RCC 7860 (cell line): Measurements from ENCODE around the gene EXOC4.
A peak's percentile ranks its signal among the peaks of the same experiment; 100 is the strongest.

Experiments
- DNase-seq: peaks from one replicate; pipeline ENCODE4 v3.0.0-alpha.2; 2015; ENCODE audit warnings: low spot score
- FAIRE-seq: peaks from 2 replicates; lab custom pipeline; 2012; peaks lifted over from hg19 to GRCh38; lab: Jason Lieb, UNC

EXOC4 gene

DNA sequence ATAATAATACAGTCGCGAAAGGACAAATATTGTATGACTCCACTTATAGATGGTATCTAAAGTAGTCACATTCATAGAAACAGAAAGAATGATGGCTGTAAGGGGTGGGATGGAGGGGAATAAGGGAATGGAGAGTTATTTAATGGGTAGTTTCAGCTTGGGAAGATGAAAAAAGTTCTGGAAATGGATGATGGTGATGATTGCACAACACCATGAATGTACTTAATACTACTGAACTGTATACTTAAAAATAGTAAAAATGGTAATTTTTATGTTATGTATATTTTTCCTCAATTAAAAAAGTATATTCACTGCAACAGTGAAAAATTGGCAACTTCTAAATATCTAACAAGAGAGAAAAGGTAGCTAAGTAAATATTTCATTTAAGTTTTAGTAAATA is 265.8 kb downstream of the EXOC4 start:
- DNase-seq (no peak), FAIRE-seq (no peak)

- no peak for FAIRE-seq
- no peak for DNase-seq
These were observed 267.4 kb downstream of the EXOC4 start for GRCh38 chr7:133520248-133520647.

GRCh38 chr7:133522501-133522900 is 269.6 kb downstream of the EXOC4 start:
- FAIRE-seq (no peak), DNase-seq (no peak)

DNA sequence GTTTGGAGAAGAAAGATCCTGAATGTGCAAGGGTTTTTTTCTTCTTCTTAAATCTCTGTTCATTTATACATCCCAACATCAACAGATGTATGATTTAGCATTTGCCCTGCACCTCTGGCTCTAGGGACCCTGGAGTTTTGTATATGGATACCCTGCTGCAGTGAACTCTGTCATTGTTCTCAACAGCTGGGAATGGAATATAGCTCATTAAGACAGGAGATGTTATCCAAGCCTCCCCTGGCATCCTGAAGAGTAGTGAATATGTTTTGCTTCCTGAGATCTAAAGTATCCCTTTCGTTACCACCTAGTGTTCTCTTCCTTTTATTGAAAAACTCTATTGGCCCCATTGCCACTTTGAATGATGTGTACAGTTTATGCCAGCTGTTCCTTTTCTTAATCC is 275.9 kb downstream of the EXOC4 start:
- DNase-seq (no peak), FAIRE-seq (no peak)

- no peak for DNase-seq
These were observed 277.0 kb downstream of the EXOC4 start for GRCh38 chr7:133529861-133530260.

DNA sequence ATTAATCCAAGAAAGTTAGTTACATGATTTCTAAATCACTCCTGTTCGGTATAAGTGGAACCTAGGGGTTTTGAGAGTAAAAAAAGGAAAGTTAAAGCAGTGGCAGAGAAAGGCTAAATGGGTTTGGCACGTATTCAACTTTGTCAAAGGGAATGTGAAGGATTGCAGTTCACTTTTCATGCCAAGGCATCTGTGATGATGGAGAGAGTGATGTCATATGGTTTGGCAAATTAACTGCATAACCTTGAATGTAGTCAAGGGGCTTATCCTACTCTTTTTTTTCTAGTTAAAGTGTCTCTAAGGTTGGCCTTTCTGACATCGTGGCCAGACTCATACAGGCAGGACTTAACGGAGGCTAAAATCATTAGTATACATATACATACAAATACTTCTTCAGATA is 277.8 kb downstream of the EXOC4 start:
- peak; percentile 23 for DNase-seq
- no peak for FAIRE-seq

More at GRCh38 chr7:133529861-133530260, 277.0 kb downstream of the EXOC4 start:
- no peak for FAIRE-seq

DNA sequence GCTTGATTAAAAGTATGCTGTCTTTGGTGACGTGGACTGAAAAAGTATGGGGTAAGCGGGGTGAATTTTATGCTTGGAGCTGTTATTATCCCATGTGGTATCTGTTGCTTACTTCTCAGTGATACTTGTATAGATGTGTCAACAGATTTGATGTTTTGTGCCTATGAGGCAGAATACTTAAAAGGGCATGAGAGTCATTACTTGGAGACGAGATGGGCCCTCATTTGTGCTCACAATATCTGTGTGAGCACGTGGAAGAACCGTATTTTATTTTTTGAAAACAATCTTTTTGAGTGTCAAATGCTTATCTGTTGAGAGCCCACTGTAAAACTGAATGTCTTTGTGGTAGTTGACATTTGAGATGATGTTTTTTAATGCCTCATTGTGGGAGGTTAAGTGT is 281.9 kb downstream of the EXOC4 start:
- no peak for DNase-seq
- no peak for FAIRE-seq

DNA sequence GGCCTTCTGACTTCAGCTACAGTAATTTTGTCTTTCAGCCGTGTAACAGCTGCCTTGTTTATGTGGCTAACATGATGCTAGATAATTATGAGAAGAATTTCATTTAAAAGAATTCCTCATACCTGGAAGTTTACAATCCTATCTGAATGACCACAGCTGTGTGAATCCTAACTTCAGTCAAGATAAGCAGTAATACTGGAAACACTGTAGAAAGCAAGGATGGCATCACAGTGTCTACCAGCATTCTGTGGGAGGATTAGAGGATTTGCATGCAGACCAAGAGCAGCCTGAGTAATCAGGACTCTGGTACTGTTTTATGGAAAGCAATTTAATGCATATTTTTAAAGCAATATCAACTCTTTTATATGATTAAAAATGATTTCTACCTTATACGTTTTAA is 282.4 kb downstream of the EXOC4 start:
- DNase-seq (no peak), FAIRE-seq (no peak)

DNA sequence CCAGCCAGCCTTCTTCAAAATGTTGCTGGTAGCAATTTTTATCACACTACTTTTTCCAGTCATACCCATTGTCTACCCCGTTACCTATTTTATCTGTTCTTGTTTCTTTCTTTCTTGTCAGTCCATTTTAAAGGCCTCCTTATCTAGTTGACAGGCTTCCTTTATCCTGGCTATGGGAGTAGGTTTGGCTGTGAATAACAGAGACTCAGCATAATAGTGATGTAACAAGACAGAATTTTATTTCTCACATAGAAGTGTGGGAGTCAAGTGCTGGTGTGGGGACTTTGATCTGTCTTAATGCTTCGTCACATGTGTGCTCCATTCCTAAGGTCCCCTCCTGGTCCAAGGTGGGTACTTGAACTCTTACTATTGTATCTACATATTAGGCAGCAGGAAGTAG is 283.6 kb downstream of the EXOC4 start:
- DNase-seq (no peak), FAIRE-seq (no peak)

DNA sequence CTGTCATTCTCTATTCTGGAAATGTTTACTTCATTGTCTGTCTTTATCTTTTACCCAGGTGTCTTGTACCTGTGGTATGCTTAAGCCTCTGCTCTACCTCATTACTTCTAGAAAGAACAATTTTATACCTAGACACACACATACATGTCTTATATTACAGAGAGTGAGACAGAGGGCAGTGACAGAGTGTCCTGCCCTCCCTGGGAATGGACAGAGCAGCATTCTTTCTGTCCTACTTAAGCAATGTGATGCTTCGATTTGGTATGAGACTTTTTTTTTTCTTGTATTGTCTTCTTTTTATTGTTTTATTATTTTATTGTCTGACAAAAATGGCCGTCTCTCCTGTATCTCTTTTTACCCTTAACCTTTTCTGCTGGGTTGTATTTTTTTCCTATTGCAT is 286.1 kb downstream of the EXOC4 start:
- no peak for DNase-seq
- FAIRE-seq: no peak

GRCh38 chr7:133540096-133540860 is 287.4 kb downstream of the EXOC4 start:
- DNase-seq (no peak), FAIRE-seq (no peak)

DNA sequence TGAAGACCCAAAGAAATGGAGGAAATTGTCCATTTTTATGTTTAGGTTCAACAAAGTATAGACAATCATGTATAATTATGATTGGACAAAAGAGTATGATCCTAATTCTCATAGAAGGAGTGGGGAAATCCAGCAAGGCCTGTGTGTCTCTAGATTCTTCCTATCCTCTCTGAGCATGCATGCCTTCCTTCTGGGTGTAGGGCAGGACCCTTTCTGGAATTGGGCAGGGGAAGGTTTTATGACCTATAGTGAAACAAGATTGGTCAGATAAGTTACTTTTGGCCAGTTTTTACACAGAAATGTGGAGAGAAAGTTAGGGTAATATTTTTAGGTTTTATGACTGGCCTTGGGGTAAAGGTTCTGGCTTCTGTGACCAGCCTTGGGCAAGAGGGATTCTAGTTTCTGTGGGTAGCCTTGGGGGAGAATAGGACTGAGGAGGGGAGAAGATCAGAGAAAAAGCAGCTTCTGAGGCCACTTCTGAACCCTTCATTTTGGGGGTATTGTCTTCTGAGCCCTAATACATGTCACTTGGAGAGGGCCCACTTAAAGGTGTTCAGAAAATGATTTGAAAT is 289.4 kb downstream of the EXOC4 start:
- FAIRE-seq: no peak

GRCh38 chr7:133543657-133544056 is 290.8 kb downstream of the EXOC4 start:
- FAIRE-seq (no peak), DNase-seq (no peak)

More for the DNA sequence above, 289.4 kb downstream of the EXOC4 start:
- no peak for DNase-seq

- DNase-seq (no peak), FAIRE-seq (peak; percentile 5)
These were observed 292.7 kb downstream of the EXOC4 start for GRCh38 chr7:133545618-133546017.

GRCh38 chr7:133547981-133548380 is 295.1 kb downstream of the EXOC4 start:
- no peak for FAIRE-seq

DNA sequence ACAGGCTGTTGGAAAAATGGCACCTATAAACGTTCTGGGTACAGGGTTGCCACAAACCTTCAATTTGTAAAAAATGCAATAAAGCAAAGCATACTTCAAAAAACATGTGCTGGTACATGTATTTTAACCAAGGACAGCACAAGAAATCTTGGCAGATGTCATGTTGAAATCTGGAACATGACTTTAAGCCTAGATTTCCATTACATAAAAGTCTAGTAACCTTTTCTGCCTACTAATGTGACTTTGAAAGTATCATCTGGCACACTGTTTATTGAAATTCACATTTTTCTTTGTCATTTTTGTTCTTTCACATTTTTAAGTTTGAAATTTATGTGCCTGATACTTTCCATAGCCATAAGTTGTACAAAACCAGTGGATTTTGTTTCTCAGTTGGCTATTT is 296.8 kb downstream of the EXOC4 start:
- DNase-seq (no peak), FAIRE-seq (no peak)

More at GRCh38 chr7:133547981-133548380, 295.1 kb downstream of the EXOC4 start:
- DNase-seq: no peak

- DNase-seq: no peak
- FAIRE-seq: no peak
These were observed 297.3 kb downstream of the EXOC4 start for GRCh38 chr7:133550145-133550544.

GRCh38 chr7:133550811-133551210 is 297.9 kb downstream of the EXOC4 start:
- DNase-seq: no peak
- FAIRE-seq: no peak

DNA sequence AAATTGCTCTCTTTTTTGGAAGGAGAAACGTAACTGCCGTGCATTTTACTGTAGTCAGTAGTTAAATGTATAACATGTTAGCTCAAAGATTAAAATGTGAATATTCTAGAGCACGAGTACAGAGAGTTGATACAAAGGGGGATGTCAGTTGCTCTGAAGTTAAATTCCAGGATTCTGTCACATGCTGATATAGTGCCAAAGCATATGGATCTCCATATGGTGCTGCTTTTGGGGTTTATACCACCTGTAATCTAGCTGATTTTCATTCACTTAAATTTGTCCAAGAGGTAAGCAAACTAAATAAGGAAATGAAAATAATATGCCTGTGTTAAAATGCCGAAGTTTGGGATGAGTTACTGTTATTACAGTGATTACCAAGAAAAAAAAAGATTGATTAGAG is 298.6 kb downstream of the EXOC4 start:
- FAIRE-seq: no peak
- DNase-seq: no peak

GRCh38 chr7:133552079-133552478 is 299.2 kb downstream of the EXOC4 start:
- FAIRE-seq (no peak), DNase-seq (no peak)

DNA sequence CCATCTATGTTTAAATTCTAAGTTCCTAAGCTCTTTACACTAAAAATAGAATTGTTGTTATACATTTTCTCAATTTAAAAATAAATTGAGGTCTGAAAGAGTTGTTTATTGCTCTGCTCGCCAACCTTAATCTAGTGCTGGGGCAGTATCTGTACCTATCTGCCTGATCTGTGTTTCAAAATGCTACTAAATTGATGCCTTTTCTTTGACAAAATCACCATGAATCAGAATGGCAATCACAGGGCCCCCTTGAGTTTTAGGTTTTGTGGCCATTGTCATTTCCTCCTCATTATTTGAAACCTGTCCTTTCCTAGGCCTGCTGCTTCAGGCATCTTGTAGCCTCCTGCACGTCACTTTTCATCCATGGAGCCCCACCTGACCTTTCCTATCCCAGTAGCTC is 301.5 kb downstream of the EXOC4 start:
- FAIRE-seq: no peak

DNA sequence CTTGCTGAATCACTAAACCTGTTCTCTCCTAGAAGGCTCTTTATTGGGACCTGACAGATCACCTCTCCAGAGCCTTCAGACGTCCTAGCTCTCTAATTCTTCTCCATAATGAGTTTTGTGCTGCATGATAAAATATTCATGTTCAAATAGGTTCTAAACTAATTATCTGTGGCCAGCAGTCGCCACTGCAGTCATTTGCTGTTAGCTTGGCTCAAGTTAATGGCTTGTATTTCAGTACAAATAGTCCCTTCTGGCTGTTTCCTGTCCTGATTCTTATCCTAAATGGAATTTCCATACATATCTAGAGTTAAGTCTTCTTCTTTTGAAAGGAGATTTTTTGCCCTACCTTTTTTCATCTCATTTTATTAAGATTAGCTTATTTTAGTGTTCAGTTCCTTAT is 303.2 kb downstream of the EXOC4 start:
- DNase-seq (no peak), FAIRE-seq (no peak)

More for the DNA sequence above, 301.5 kb downstream of the EXOC4 start:
- no peak for DNase-seq

DNA sequence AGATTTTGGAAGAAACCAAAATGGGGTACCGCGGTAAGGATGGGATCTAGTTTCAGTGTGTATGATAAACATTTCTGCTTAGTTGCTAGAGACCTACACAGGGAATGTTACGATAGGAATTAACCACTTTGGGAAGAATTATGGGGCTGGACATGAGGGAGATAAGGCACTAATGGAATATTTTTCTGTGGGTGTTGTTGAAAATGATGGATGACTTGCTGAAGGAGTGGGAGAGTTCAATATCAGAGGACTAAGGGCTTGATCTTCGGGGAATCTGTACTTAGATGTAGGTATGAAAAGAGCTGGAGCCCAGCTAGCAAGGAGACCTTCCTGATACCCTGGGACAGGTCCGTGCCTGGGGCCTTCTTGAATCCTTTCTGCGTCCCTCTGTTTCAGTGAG is 303.7 kb downstream of the EXOC4 start:
- DNase-seq: no peak
- FAIRE-seq: no peak
